NT2/D1 (cell line): Measurements from ENCODE around the gene SLC24A4.

Source experiments
- YY1 ChIP-seq: IDR thresholded peaks from 2 replicates; pipeline ENCODE4 v1.6.1; 2011; ENCODE audit not compliant: insufficient read length, insufficient read depth
- ZNF274 ChIP-seq: IDR thresholded peaks from 2 replicates; pipeline ENCODE4 v1.6.1; 2011; ENCODE audit warnings: mild to moderate bottlenecking, low read depth, low read length

DNA sequence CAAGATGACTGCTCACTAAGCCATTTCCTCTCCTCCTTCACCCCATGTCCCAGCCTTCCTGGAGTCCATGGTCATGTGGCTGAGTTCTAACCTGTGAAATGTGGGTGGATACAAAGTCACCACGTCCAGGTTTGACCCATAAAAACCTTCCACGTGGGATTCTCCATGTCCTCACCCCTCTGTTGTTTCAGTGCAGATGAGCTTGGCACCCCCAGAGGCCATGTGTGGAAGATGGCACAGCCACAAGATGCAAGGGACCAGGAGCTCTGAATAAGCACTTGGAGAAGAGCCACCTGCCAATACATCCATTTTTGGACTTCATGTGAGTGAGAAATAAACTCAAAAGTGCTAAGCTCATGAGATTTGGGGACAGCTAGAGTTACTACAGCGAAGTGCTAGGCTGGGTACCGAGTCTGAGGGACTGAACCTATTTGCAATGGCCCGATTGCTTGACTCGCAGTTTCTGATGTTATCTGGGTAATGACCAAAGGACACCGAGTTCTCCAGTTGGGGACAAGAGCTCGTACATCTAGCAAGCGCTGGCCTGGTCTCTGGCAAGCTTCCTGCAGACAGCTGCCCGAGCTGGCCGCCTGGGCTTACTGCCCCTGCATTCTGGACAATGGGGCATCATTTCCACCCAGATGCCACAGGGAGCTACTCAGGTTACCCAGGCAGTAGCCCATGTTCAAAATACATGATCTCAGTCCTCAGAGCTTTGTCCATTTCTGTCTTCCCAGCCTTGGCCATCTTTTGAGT is 7.7 kb upstream of the SLC24A4 start:
- TF ChIP-seq ZNF274 (no peak), YY1 (no peak)
